Loucy (cell line): ENCODE results near the gene DDN.

ENCODE experiments used
- H2AFZ ChIP-seq: fragments of 200-600 bp; sonication (generic); 2 replicates; pipeline ENCODE4 v1.6.0; 2016; ENCODE audit warnings: antibody characterized with exemption, mild to moderate bottlenecking, low read length, moderate library complexity
- H3F3A ChIP-seq: fragments of 200-600 bp; 2 replicates; pipeline ENCODE4 v1.6.0; 2016; ENCODE audit warnings: antibody characterized with exemption, low read depth, mild to moderate bottlenecking
- H3K27me3 ChIP-seq: fragments of 200-600 bp; sonication (generic); 2 replicates; pipeline ENCODE4 v1.6.1; 2014; ENCODE audit warnings: low read length, mild to moderate bottlenecking; ENCODE audit not compliant: insufficient read depth, poor library complexity, severe bottlenecking
- H3K36me3 ChIP-seq: fragments of 200-600 bp; sonication (generic); 2 replicates; pipeline ENCODE4 v1.6.1; 2016; ENCODE audit warnings: low read length; ENCODE audit not compliant: insufficient read depth
- H3K4me1 ChIP-seq: fragments of 200-600 bp; sonication (generic); 2 replicates; pipeline ENCODE4 v1.5.1; 2014; ENCODE audit warnings: low read length, mild to moderate bottlenecking; ENCODE audit not compliant: insufficient read depth, poor library complexity, severe bottlenecking
- H3K4me2 ChIP-seq: fragments of 200-600 bp; sonication (generic); 2 replicates; pipeline ENCODE4 v1.6.0; 2014; ENCODE audit warnings: antibody characterized with exemption, low read length, low read depth, mild to moderate bottlenecking; ENCODE audit not compliant: poor library complexity, severe bottlenecking
- H3K4me3 ChIP-seq: fragments of 200-600 bp; sonication (generic); 2 replicates; pipeline ENCODE4 v1.5.1; 2014; ENCODE audit warnings: low read length, mild to moderate bottlenecking, mixed read lengths; ENCODE audit not compliant: poor library complexity, severe bottlenecking
- H3K79me2 ChIP-seq: fragments of 200-600 bp; sonication (generic); 2 replicates; pipeline ENCODE4 v1.6.1; 2014; ENCODE audit warnings: low read length; ENCODE audit not compliant: insufficient read depth
- H3K9ac ChIP-seq: fragments of 200-600 bp; sonication (generic); 2 replicates; pipeline ENCODE4 v1.6.0; 2014; ENCODE audit warnings: mild to moderate bottlenecking, low read depth, low read length, moderate library complexity; ENCODE audit not compliant: poor library complexity, severe bottlenecking
- H3K9me2 ChIP-seq: fragments of 200-600 bp; sonication (generic); replicated peaks from 2 replicates; pipeline ENCODE4 v1.6.1; 2016; ENCODE audit warnings: low read depth, low read length, mixed read lengths
- H3K9me3 ChIP-seq: fragments of 200-600 bp; sonication (generic); 2 replicates; pipeline ENCODE4 v1.6.1; 2014; ENCODE audit warnings: mild to moderate bottlenecking, antibody characterized with exemption, low read length, low read depth; ENCODE audit not compliant: insufficient read depth
- H4K20me1 ChIP-seq: fragments of 200-600 bp; sonication (generic); 2 replicates; pipeline ENCODE4 v1.6.0; 2014; ENCODE audit warnings: antibody characterized with exemption, low read length, mild to moderate bottlenecking; ENCODE audit not compliant: insufficient read depth, poor library complexity, severe bottlenecking
- CTCF ChIP-seq: fragments of 200-600 bp; sonication (generic); conservative IDR thresholded peaks from 2 replicates; pipeline ENCODE4 v1.5.1; 2014; ENCODE audit warnings: mild to moderate bottlenecking, antibody characterized with exemption, low read length
- EZH2phosphoT487 ChIP-seq: fragments of 200-600 bp; IDR thresholded peaks from 2 replicates; pipeline ENCODE4 v1.6.1; 2018; ENCODE audit warnings: antibody characterized with exemption, mild to moderate bottlenecking, moderate library complexity, borderline replicate concordance

DDN gene

GRCh38 chr12:49010092-49010668, 11.0 kb upstream of the DDN start:
- H3K9ac ChIP-seq = no peak overlapping the region
- H3F3A ChIP-seq = no peaks in the 10 kb centered on the region
- H4K20me1 ChIP-seq = no peaks in the 10 kb centered on the region
- H3K79me2 ChIP-seq = no peaks in the 10 kb centered on the region
- H3K4me2 ChIP-seq = no peak overlapping the region
- H3K4me1 ChIP-seq = no peaks in the 10 kb centered on the region
- H3K27me3 ChIP-seq = no peaks in the 10 kb centered on the region
- no peak for TF ChIP-seq CTCF
- no peak overlapping the region for H2AFZ ChIP-seq
- H3K36me3 ChIP-seq = no peaks in the 10 kb centered on the region
- H3K9me2 ChIP-seq = no peaks in the 10 kb centered on the region
- no peaks in the 10 kb centered on the region for H3K9me3 ChIP-seq
- no peak overlapping the region for H3K4me3 ChIP-seq

GRCh38 chr12:49008943-49009342, 9.8 kb upstream of the DDN start:
- Histone ChIP-seq H3K4me1 (no peaks in the 10 kb centered on the region), H2AFZ (no peak overlapping the region), H3F3A (no peaks in the 10 kb centered on the region), H3K4me3 (no peak overlapping the region), H3K9me3 (no peaks in the 10 kb centered on the region), H4K20me1 (no peaks in the 10 kb centered on the region), H3K27me3 (no peaks in the 10 kb centered on the region), H3K36me3 (no peaks in the 10 kb centered on the region; the same call in 1 of the 2 replicates), H3K79me2 (no peaks in the 10 kb centered on the region), H3K4me2 (no peak overlapping the region), H3K9ac (no peak overlapping the region), H3K9me2 (no peaks in the 10 kb centered on the region)
- TF ChIP-seq EZH2phosphoT487 (no peak), CTCF (no peak)

- no peaks in the 10 kb centered on the region for H4K20me1 ChIP-seq
- peak overlapping the region; percentile 61 for H3K9ac ChIP-seq
- H3K27me3 ChIP-seq = no peaks in the 10 kb centered on the region
- no peaks in the 10 kb centered on the region; the same call in 1 of the 2 replicates for H3K36me3 ChIP-seq
- H3K4me2 ChIP-seq = no peak overlapping the region
- no peak overlapping the region for H3K4me3 ChIP-seq
- no peaks in the 10 kb centered on the region for H3F3A ChIP-seq
- H3K9me2 ChIP-seq = no peaks in the 10 kb centered on the region
- TF ChIP-seq CTCF (no peak), EZH2phosphoT487 (no peak)
- H2AFZ ChIP-seq = no peak overlapping the region
- H3K9me3 ChIP-seq = no peaks in the 10 kb centered on the region
- H3K79me2 ChIP-seq = no peaks in the 10 kb centered on the region
- H3K4me1 ChIP-seq = peaks cover 8% of the 10 kb centered on the region
Observed at GRCh38 chr12:49000346-49000745, 1.2 kb upstream of the DDN start.
